Ovary (tissue), 9 donors: ENCODE data around the gene CACNA2D1. TPM values are rescaled to one million over a fixed set of nuclear protein-coding genes. Genes with fewer than 3 reads are reported as not detected.

Source experiments
- DNase-seq, 5 donors: peaks; one replicate each; pipeline ENCODE4 v3.0.0-alpha.2; 2019 to 2020
- H3K27ac ChIP-seq, 2 donors: fragments of 200-600 bp; one replicate each; pipeline versions ENCODE4 v1.5.1 to v1.8.0; 2019 to 2022
- H3K27me3 ChIP-seq: fragments of 200-600 bp; one replicate; pipeline ENCODE4 v1.8.0; 2022
- H3K36me3 ChIP-seq: fragments of 200-600 bp; sonication (generic); one replicate; pipeline ENCODE4 v1.5.1; 2019
- H3K4me1 ChIP-seq: one replicate; pipeline ENCODE4 v1.8.1; 2013; ENCODE audit warnings: mild to moderate bottlenecking, moderate library complexity; ENCODE audit not compliant: insufficient read depth
- H3K4me3 ChIP-seq: fragments of 200-600 bp; sonication (generic); one replicate; pipeline ENCODE4 v1.5.1; 2017
- H3K9me3 ChIP-seq, 2 donors: fragments of 200-600 bp in 1 of 2; sonication (generic) in 1 of 2; one replicate each; pipeline versions ENCODE4 v1.5.1 to v1.8.1; 2013 to 2019; ENCODE audit warnings: mild to moderate bottlenecking in 1 of 2, moderate library complexity in 1 of 2
- EP300 ChIP-seq: sonication (generic); formaldehyde crosslinking; IDR thresholded peaks from one replicate; pipeline ENCODE4 v1.6.1; 2017; ENCODE audit warnings: antibody characterized with exemption
- POLR2A ChIP-seq: fragments of 450-650 bp; IDR thresholded peaks from one replicate; pipeline ENCODE4 v1.6.1; 2017; ENCODE audit warnings: antibody characterized with exemption, mild to moderate bottlenecking, moderate library complexity
- WGBS, 3 donors: extraction: QIAGEN DNeasy Blood & Tissue Kit in 1 of 3; methylation state at CpG; one replicate each; pipeline versions ENCODE4 v1.1.5 to v1.1.7; 2013 to 2017; 5-methylcytosine and 5-hydroxymethylcytosine counted together
- intact Hi-C, 4 donors: fragments of 100-400 bp; cut with DNase I; formaldehyde crosslinking; loops; one replicate each; pipeline versions ENCODE4 v1.11.0 to v1.15.1; 2022 to 2023
- polyA plus RNA-seq, 2 donors: library from polyadenylated mRNA; stranded (reverse); fragments of 200-250 nt in 1 of 2; fragments of 350-450 nt in 1 of 2; fragmentation: Illumina TruSeq in 1 of 2; extraction: RNeasy Lipid Tissue Mini Kit (QIAGEN cat#74804) in 1 of 2; gene quantifications; one replicate each; pipeline ENCODE4 v1.2.3, GENCODE V29; 2013 to 2014
- total RNA-seq, 7 donors: library from RNA; depleted of rRNA in 2 of 7; stranded (reverse); fragments of >200 nt in 2 of 7; fragmentation: NEBNext Ultra II Directional in 3 of 7; extraction: Animal tissue kit (Norgen Biotek cat#: 25700) in 3 of 7; gene quantifications; one replicate each; pipeline versions ENCODE4 v1.1.0 to v1.2.4, GENCODE V29; 2016 to 2023
- TF ChIP-seq, protein P1 (sequence below), 3 donors: fragments of 450-650 bp in 2 of 3; fragments of 200-600 bp in 1 of 3; IDR thresholded peaks; one replicate each; pipeline versions ENCODE4 v1.5.1 to v1.8.0; 2016 to 2022; ENCODE audit warnings: antibody characterized with exemption in 3 of 3, mild to moderate bottlenecking in 1 of 3
- donor health status: DM: no; HTN: no; CAD: no; lungs with moderate emphysema.
- donor health status: DM: no; HTN: no; CAD: no.
- donor health status: Bipolar disorder and iron deficiency.
- donor health status: DM: yes; HTN: yes; CAD: no.
- donor health status: DM: no; HTN: no; CAD: no.
- donor health status: DM: yes; HTN: yes; CAD: no.

Gene CACNA2D1
- total and polyA plus RNA-seq, 9 donors, result 6.6 to 34.2 (median 18.8) TPM

DNA sequence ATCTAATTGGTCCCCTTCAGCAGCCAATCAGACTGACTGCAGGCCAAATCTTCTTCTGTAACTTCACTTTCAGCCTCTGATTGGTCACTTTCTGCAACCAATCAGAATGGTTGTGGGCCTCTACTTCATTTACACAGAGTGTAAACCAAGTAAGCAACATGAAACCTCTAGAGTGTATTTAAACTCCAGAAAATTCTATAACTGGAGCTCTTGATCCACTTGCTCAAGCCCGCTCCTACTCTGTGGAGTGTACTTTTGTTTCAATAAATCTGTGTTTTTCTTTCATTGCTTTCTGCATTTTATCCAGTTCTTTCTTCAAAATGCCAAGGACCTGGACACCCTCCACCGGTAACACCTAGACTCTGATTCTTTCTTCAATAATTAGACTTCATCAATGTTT lies 319.1 kb downstream of the CACNA2D1 start:
- intact Hi-C loops, result no loop called here
- no peaks in the 10 kb centered on the region for H3K27me3 ChIP-seq
- DNase-seq, result no peak
- 68 to 98% (median 77%) methylated on average over 2 of the region's 2 CpGs for WGBS, 3 donors
- TF ChIP-seq POLR2A (no peak), EP300 (no peak)
- TF ChIP-seq, protein P1, sequence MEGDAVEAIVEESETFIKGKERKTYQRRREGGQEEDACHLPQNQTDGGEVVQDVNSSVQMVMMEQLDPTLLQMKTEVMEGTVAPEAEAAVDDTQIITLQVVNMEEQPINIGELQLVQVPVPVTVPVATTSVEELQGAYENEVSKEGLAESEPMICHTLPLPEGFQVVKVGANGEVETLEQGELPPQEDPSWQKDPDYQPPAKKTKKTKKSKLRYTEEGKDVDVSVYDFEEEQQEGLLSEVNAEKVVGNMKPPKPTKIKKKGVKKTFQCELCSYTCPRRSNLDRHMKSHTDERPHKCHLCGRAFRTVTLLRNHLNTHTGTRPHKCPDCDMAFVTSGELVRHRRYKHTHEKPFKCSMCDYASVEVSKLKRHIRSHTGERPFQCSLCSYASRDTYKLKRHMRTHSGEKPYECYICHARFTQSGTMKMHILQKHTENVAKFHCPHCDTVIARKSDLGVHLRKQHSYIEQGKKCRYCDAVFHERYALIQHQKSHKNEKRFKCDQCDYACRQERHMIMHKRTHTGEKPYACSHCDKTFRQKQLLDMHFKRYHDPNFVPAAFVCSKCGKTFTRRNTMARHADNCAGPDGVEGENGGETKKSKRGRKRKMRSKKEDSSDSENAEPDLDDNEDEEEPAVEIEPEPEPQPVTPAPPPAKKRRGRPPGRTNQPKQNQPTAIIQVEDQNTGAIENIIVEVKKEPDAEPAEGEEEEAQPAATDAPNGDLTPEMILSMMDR (IDR thresholded peaks at IDR 0.05), result no peak
- no peaks in the 10 kb centered on the region for H3K9me3 ChIP-seq
- H3K27ac ChIP-seq, result no peak overlapping the region
- no peaks in the 10 kb centered on the region for H3K36me3 ChIP-seq
- no peaks in the 10 kb centered on the region for H3K4me1 ChIP-seq
- H3K4me3 ChIP-seq, result no peak overlapping the region

DNA sequence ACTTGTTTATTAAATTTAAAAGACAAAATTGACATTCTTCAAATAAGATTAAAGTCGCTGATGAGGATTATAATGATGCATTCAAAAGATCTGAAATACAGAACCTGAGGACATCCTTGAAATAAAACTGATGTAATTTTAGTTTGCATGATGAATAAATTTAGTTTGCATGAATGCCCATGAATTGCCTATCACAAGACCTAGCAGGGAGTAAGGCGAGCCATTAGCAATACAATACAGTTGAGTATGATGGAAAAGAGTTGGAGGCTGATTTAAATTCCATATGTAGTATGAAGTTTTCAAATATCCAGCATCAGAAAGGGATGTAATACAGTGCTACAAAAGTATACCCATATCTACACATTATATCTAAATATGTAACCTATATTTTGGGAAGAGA lies 321.3 kb downstream of the CACNA2D1 start:
- H3K4me3 ChIP-seq, result no peak overlapping the region
- H3K27me3 ChIP-seq, result no peaks in the 10 kb centered on the region
- no peaks in the 10 kb centered on the region for H3K36me3 ChIP-seq
- TF ChIP-seq, protein P1 (IDR thresholded peaks at IDR 0.05), result no peak
- TF ChIP-seq POLR2A, result no peak
- no peak for TF ChIP-seq EP300
- H3K4me1 ChIP-seq, result no peaks in the 10 kb centered on the region
- no peaks in the 10 kb centered on the region for H3K9me3 ChIP-seq
- no peak for DNase-seq
- no peak overlapping the region for H3K27ac ChIP-seq
- WGBS, 3 donors, result 94 to 95% (median 94%) methylated on average over 2 of the region's 2 CpGs
- intact Hi-C loops, result no loop called here

DNA sequence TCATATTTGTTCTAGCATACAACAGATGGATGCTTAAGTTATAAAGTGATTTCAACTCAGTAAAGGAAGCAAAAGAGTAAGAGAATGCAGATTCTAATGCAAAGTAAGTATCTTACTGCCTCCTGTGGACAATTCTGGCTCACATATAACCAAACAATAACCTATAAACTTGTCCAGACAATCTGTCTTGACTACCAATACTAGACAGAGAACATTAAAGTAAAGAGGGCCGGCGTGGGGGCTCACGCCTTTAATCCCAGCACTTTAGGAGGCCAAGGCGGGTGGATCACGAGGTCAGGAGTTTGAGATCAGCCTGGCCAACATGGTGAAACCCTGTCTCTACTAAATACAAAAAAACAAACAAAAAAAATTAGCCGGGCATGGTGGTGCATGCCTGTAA lies 329.3 kb downstream of the CACNA2D1 start:
- Histone ChIP-seq H3K4me3 (no peak overlapping the region), H3K27ac (no peak overlapping the region), H3K36me3 (no peaks in the 10 kb centered on the region), H3K9me3 (no peaks in the 10 kb centered on the region), H3K27me3 (no peaks in the 10 kb centered on the region), H3K4me1 (no peaks in the 10 kb centered on the region)
- WGBS, 3 donors, result 93 to 97% (median 96%) methylated on average over 6 of the region's 6 CpGs
- intact Hi-C loops, result no loop called here
- no peak for DNase-seq
- TF ChIP-seq, protein P1 (IDR thresholded peaks at IDR 0.05), result no peak

DNA sequence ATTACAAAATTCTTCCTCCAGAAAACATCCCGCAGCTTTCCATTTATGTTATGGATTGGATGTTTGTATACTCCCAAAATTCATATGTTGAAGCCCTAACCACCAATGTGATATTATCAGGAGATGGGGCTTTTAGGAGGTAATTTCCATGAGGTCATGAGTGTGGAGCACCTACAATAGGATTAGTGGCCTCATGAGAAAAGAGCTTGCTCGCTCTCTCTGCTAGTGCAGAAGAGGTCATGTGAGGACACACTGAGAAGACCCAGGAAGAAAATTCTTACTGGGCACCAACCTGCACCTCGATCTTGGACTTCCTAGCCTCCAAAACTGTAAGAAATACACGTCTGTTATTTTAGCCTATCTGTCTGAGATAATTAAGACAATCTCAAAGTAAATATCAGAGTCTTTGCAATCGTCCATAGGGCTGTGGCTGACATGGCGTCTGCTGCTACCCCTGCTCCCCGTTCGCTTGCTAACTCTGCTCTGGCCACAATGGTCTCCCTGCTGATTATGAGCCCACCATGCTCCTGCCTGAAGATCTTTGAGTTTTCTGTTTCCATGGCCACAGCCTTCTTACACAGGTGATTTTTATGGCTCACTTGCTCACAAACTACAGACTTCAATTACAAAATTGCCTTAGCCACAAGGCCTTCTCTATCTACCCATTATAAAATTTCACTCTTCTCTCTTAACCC lies 333.3 kb downstream of the CACNA2D1 start:
- Histone ChIP-seq H3K36me3 (no peaks in the 10 kb centered on the region), H3K9me3 (no peaks in the 10 kb centered on the region), H3K27me3 (no peaks in the 10 kb centered on the region), H3K4me1 (no peaks in the 10 kb centered on the region), H3K4me3 (no peak overlapping the region), H3K27ac (no peak overlapping the region)
- no peak for DNase-seq
- intact Hi-C loops, result no loop called here
- TF ChIP-seq POLR2A, result no peak
- TF ChIP-seq, protein P1 (IDR thresholded peaks at IDR 0.05), result no peak
- no peak for TF ChIP-seq EP300
- 84 to 94% (median 92%) methylated on average over 8 of the region's 8 CpGs for WGBS, 3 donors
